OCI-LY7 (cell line): ENCODE results near the gene UBE2G2. TPM values are rescaled to one million over a fixed set of nuclear protein-coding genes. Genes with fewer than 3 reads are reported as not detected.

Experiments used
- BruUV-seq: library from RNA; stranded (reverse); fragments of 400-500 nt; replicated peaks from 2 replicates; lab custom pipeline; 2021; lab: Mats Ljungman, UMichigan
- CTCF ChIA-PET: fragments of 300-600 bp; sonication (Branson Sonifier 250); formaldehyde crosslinking; loops from one replicate; lab custom pipeline; 2022; ENCODE audit warnings: antibody characterized with exemption; ENCODE audit not compliant: unreplicated experiment; lab: Charles Lee
- POLR2A ChIA-PET: fragments of 300-600 bp; sonication (Branson Sonifier 250); formaldehyde crosslinking; loops from one replicate; lab custom pipeline; 2022; ENCODE audit warnings: antibody characterized with exemption; lab: Charles Lee
- DNase-seq: peaks from one replicate; pipeline ENCODE4 v3.0.0-alpha.2; 2015; ENCODE audit warnings: low spot score
- H2AFZ ChIP-seq: fragments of 200-600 bp; sonication (generic), shearing (Covaris generic); 2 replicates; pipeline ENCODE4 v1.6.1; 2014; ENCODE audit warnings: mild to moderate bottlenecking, antibody characterized with exemption, low read length, moderate library complexity
- H3K27ac ChIP-seq: fragments of 200-600 bp; sonication (generic); 2 replicates; pipeline ENCODE4 v1.5.1; 2014; ENCODE audit warnings: mixed run types, low read depth, mild to moderate bottlenecking, moderate library complexity, low read length, inconsistent platforms; ENCODE audit not compliant: poor library complexity, severe bottlenecking
- H3K36me3 ChIP-seq: fragments of 200-600 bp; sonication (generic); 2 replicates; pipeline ENCODE4 v1.6.1; 2014; ENCODE audit warnings: mild to moderate bottlenecking, antibody characterized with exemption, low read length, moderate library complexity, mixed read lengths; ENCODE audit not compliant: insufficient read depth
- H3K4me1 ChIP-seq: fragments of 200-600 bp; sonication (generic); 2 replicates; pipeline ENCODE4 v1.5.1; 2014; ENCODE audit warnings: mild to moderate bottlenecking, low read length; ENCODE audit not compliant: insufficient read depth, poor library complexity, severe bottlenecking
- H3K4me2 ChIP-seq: fragments of 200-600 bp; sonication (generic); 2 replicates; pipeline ENCODE4 v1.6.1; 2014; ENCODE audit warnings: mild to moderate bottlenecking, low read length
- H3K4me3 ChIP-seq: fragments of 200-600 bp; sonication (generic); 2 replicates; pipeline ENCODE4 v1.5.1; 2014; ENCODE audit warnings: mild to moderate bottlenecking, low read depth, low read length; ENCODE audit not compliant: poor library complexity, severe bottlenecking
- H3K79me2 ChIP-seq: fragments of 200-600 bp; sonication (generic); 2 replicates; pipeline ENCODE4 v1.6.1; 2016; ENCODE audit warnings: low read depth, mild to moderate bottlenecking, low read length, moderate library complexity, mixed read lengths; ENCODE audit not compliant: insufficient read depth
- H3K9me2 ChIP-seq: fragments of 200-600 bp; sonication (generic); 2 replicates; pipeline ENCODE4 v1.6.1; 2016; ENCODE audit warnings: mild to moderate bottlenecking, low read length, mixed read lengths; ENCODE audit not compliant: insufficient read depth
- H3K9me3 ChIP-seq: fragments of 200-600 bp; sonication (generic); 2 replicates; pipeline ENCODE4 v1.6.1; 2014; ENCODE audit warnings: mild to moderate bottlenecking, mixed run types, low read length, mixed read lengths
- H4K20me1 ChIP-seq: fragments of 200-600 bp; sonication (generic); 2 replicates; pipeline ENCODE4 v1.6.1; 2014; ENCODE audit warnings: mild to moderate bottlenecking, antibody characterized with exemption, low read length, moderate library complexity, mixed read lengths; ENCODE audit not compliant: insufficient read depth
- CTCF ChIP-seq: fragments of 200-600 bp; sonication (generic); conservative IDR thresholded peaks from 2 replicates; pipeline ENCODE4 v1.5.1; 2014; ENCODE audit warnings: mild to moderate bottlenecking, antibody characterized with exemption, low read length, moderate library complexity, mixed read lengths
- EZH2phosphoT487 ChIP-seq: fragments of 200-600 bp; sonication (generic); IDR thresholded peaks from 2 replicates; pipeline ENCODE4 v1.6.1; 2018; ENCODE audit warnings: low read depth, borderline replicate concordance, mild to moderate bottlenecking, mixed run types, antibody characterized with exemption, low read length, moderate library complexity, mixed read lengths
- intact Hi-C: fragments of 100-400 bp; cut with micrococcal nuclease; formaldehyde crosslinking; loops from one replicate; pipeline ENCODE4 v1.10.0; 2022; ENCODE audit not compliant: unreplicated experiment
- total RNA-seq, 2 experiments: library from RNA; depleted of rRNA in 1 of 2; stranded (reverse); fragments of >200 nt in 1 of 2; shearing (Covaris generic) in 1 of 2; gene quantifications; 2 replicates each; pipeline ENCODE4 v1.2.3, GENCODE V29; 2014 to 2022

Gene UBE2G2
- total RNA-seq, 2 experiments from 2014 or later: 104 to 141 TPM

- H4K20me1 ChIP-seq: no peaks in the 10 kb centered on the region
- CTCF ChIA-PET: no interaction called here
- H3K4me3 ChIP-seq: no peak overlapping the region
- 0 out of 2 replicates have a peak, but pooled peaks cover 4% of the 10 kb centered on the region for H3K9me3 ChIP-seq
- H3K79me2 ChIP-seq: no peaks in the 10 kb centered on the region
- POLR2A ChIA-PET: no interaction called here
- H3K27ac ChIP-seq: no peak overlapping the region
- H3K4me1 ChIP-seq: no peaks in the 10 kb centered on the region
- H3K4me2 ChIP-seq: no peak overlapping the region
- H2AFZ ChIP-seq: no peak overlapping the region
- intact Hi-C loops: no loop called here
- H3K9me2 ChIP-seq: no peaks in the 10 kb centered on the region
- TF ChIP-seq EZH2phosphoT487 (no peak), CTCF (no peak)
- no peak for DNase-seq
- H3K36me3 ChIP-seq: no peaks in the 10 kb centered on the region
- no TSS peak for BruUV-seq
These were observed 52.4 kb downstream of the UBE2G2 start for GRCh38 chr21:44749116-44749758.

- no peak overlapping the region for H3K4me2 ChIP-seq
- no peak for TF ChIP-seq CTCF
- TF ChIP-seq EZH2phosphoT487: no peak
- no peaks in the 10 kb centered on the region for H4K20me1 ChIP-seq
- ChIA-PET POLR2A (no interaction called here), CTCF (no interaction called here)
- intact Hi-C loops: no loop called here
- DNase-seq: no peak
- peaks cover 6% of the 10 kb centered on the region for H3K9me3 ChIP-seq
- no peaks in the 10 kb centered on the region for H3K9me2 ChIP-seq
- no peak overlapping the region for H2AFZ ChIP-seq
- no peaks in the 10 kb centered on the region for H3K4me1 ChIP-seq
- H3K79me2 ChIP-seq: no peaks in the 10 kb centered on the region
- BruUV-seq: no TSS peak
- H3K27ac ChIP-seq: no peak overlapping the region
- no peaks in the 10 kb centered on the region for H3K36me3 ChIP-seq
- no peak overlapping the region for H3K4me3 ChIP-seq
These were observed 53.0 kb downstream of the UBE2G2 start for GRCh38 chr21:44748621-44749020.

- no peak overlapping the region for H3K4me3 ChIP-seq
- no peaks in the 10 kb centered on the region for H3K9me2 ChIP-seq
- H3K36me3 ChIP-seq: no peaks in the 10 kb centered on the region
- no peaks in the 10 kb centered on the region for H3K79me2 ChIP-seq
- H3K9me3 ChIP-seq: peaks cover 10% of the 10 kb centered on the region
- ChIA-PET CTCF (no interaction called here), POLR2A (no interaction called here)
- no TSS peak for BruUV-seq
- no peaks in the 10 kb centered on the region for H4K20me1 ChIP-seq
- TF ChIP-seq CTCF (peak; percentile 62), EZH2phosphoT487 (no peak)
- no peak overlapping the region for H3K4me2 ChIP-seq
- peak; percentile 10 for DNase-seq
- H3K27ac ChIP-seq: no peak overlapping the region
- intact Hi-C loops: no loop called here
- no peak overlapping the region for H2AFZ ChIP-seq
- H3K4me1 ChIP-seq: no peaks in the 10 kb centered on the region
These were observed 59.0 kb downstream of the UBE2G2 start for GRCh38 chr21:44742418-44743153.
